IMR-90 (cell line): Measurements from ENCODE around the gene ADAP1. TPM values are rescaled to one million over a fixed set of nuclear protein-coding genes. Genes with fewer than 3 reads are reported as not detected.
"Not testable (repeated sequence)": the region's sequence is repeated elsewhere in the genome, so short reads cannot be mapped to it uniquely, and the experiment has no call there.

Experiments used
- ATAC-seq: fragments of 200-7000 bp; cut with Tn5 transposase; 2 replicates; pipeline ENCODE4 v1.9.1; 2020; ENCODE audit warnings: low read depth, mild to moderate bottlenecking, moderate library complexity
- BruUV-seq: library from RNA; stranded (reverse); fragments of 400-500 nt; replicated peaks from 2 replicates; lab custom pipeline; 2021; lab: Mats Ljungman, UMichigan
- CTCF ChIA-PET: fragments of 300-600 bp; formaldehyde crosslinking; extraction: SDS; loops from one replicate; lab custom pipeline; 2021; ENCODE audit warnings: antibody characterized with exemption; lab: Yijun Ruan, JAX
- POLR2A ChIA-PET: fragments of 300-600 bp; sonication (Branson Sonifier 250); formaldehyde crosslinking; loops from one replicate; lab custom pipeline; 2022; ENCODE audit warnings: antibody characterized with exemption; ENCODE audit not compliant: unreplicated experiment; lab: Charles Lee
- DNase-seq: peaks from one replicate; pipeline ENCODE4 v3.0.0; 2013
- H2AFZ ChIP-seq: replicated peaks from 2 replicates; pipeline ENCODE3; 2013; ENCODE audit warnings: low read length, mild to moderate bottlenecking; ENCODE audit not compliant: poor library complexity
- H2AK5ac ChIP-seq: 2 replicates; pipeline ENCODE4 v1.6.1; 2013; ENCODE audit warnings: low read depth, low read length, inconsistent platforms
- H2AK9ac ChIP-seq: replicated peaks from 2 replicates; pipeline ENCODE3; 2013; ENCODE audit warnings: mild to moderate bottlenecking, low read depth, low read length, moderate library complexity; ENCODE audit not compliant: poor library complexity
- H2BK120ac ChIP-seq: 2 replicates; pipeline ENCODE4 v1.6.1; 2013; ENCODE audit warnings: low read depth, low read length, inconsistent platforms
- H2BK15ac ChIP-seq: 3 replicates; pipeline ENCODE4 v1.6.1; 2013; ENCODE audit warnings: low read depth, low read length, inconsistent platforms
- H2BK20ac ChIP-seq: 2 replicates; pipeline ENCODE4 v1.6.1; 2013; ENCODE audit warnings: low read depth, mild to moderate bottlenecking, inconsistent platforms, low read length, moderate library complexity
- H2BK5ac ChIP-seq: 2 replicates; pipeline ENCODE4 v1.6.1; 2013; ENCODE audit warnings: mild to moderate bottlenecking, low read depth, low read length, inconsistent platforms; ENCODE audit not compliant: poor library complexity, severe bottlenecking
- H3K14ac ChIP-seq: replicated peaks from 2 replicates; pipeline ENCODE4 v1.6.1; 2013; ENCODE audit warnings: low read depth, low read length, inconsistent platforms
- H3K18ac ChIP-seq: 2 replicates; pipeline ENCODE4 v1.6.1; 2013; ENCODE audit warnings: low read depth, low read length, control low read depth
- H3K23ac ChIP-seq: 2 replicates; pipeline ENCODE4 v1.6.1; 2013; ENCODE audit warnings: low read depth, low read length, inconsistent platforms
- H3K27ac ChIP-seq: 2 replicates; pipeline ENCODE4 v1.5.1; 2013; ENCODE audit warnings: mild to moderate bottlenecking, control low read depth, low read length; ENCODE audit not compliant: insufficient read depth
- H3K27me3 ChIP-seq: 2 replicates; pipeline ENCODE4 v1.6.1; 2013; ENCODE audit warnings: low read length; ENCODE audit not compliant: control insufficient read depth, insufficient read depth
- H3K36me3 ChIP-seq: 2 replicates; pipeline ENCODE4 v1.6.1; 2013; ENCODE audit warnings: low read length, mixed read lengths; ENCODE audit not compliant: control insufficient read depth, insufficient read depth
- H3K4ac ChIP-seq: 2 replicates; pipeline ENCODE4 v1.6.1; 2013; ENCODE audit warnings: low read depth, low read length, inconsistent platforms
- H3K4me1 ChIP-seq: 2 replicates; pipeline ENCODE4 v1.6.1; 2013; ENCODE audit warnings: low read length, mixed read lengths; ENCODE audit not compliant: control insufficient read depth, insufficient read depth
- H3K4me2 ChIP-seq: 2 replicates; pipeline ENCODE4 v1.6.1; 2013; ENCODE audit warnings: low read depth, mild to moderate bottlenecking, control low read depth, low read length, moderate library complexity
- H3K4me3 ChIP-seq: 2 replicates; pipeline ENCODE4 v1.5.1; 2013; ENCODE audit warnings: low read depth, mild to moderate bottlenecking, control low read depth, low read length, moderate library complexity; ENCODE audit not compliant: insufficient read depth
- H3K56ac ChIP-seq: 2 replicates; pipeline ENCODE4 v1.6.1; 2013; ENCODE audit warnings: low read length, inconsistent platforms; ENCODE audit not compliant: insufficient read depth; ENCODE audit errors: extremely low read depth
- H3K79me1 ChIP-seq, 2 experiments: 2 replicates each; pipeline ENCODE4 v1.6.1; 2013; ENCODE audit warnings: low read length in 2 of 2, inconsistent platforms in 1 of 2, low read depth in 1 of 2
- H3K9ac ChIP-seq: 2 replicates; pipeline ENCODE4 v1.6.1; 2013; ENCODE audit warnings: low read depth, low read length, control low read depth
- H3K9me1 ChIP-seq: 2 replicates; pipeline ENCODE4 v1.6.1; 2013; ENCODE audit warnings: low read length, inconsistent platforms; ENCODE audit not compliant: insufficient read depth
- H3K9me3 ChIP-seq: 2 replicates; pipeline ENCODE4 v1.6.1; 2013; ENCODE audit warnings: low read length; ENCODE audit not compliant: control insufficient read depth, insufficient read depth
- H4K20me1 ChIP-seq: 2 replicates; pipeline ENCODE4 v1.6.1; 2013; ENCODE audit warnings: low read length, inconsistent platforms; ENCODE audit not compliant: insufficient read depth
- H4K5ac ChIP-seq: 2 replicates; pipeline ENCODE4 v1.6.1; 2013; ENCODE audit warnings: mild to moderate bottlenecking, low read depth, low read length, control low read depth
- H4K8ac ChIP-seq, 2 experiments: 2 replicates each; pipeline ENCODE4 v1.6.1; 2013; ENCODE audit warnings: low read depth in 2 of 2, low read length in 2 of 2, control low read depth in 1 of 2, inconsistent platforms in 1 of 2
- H4K91ac ChIP-seq: 2 replicates; pipeline ENCODE4 v1.6.1; 2013; ENCODE audit warnings: low read depth, low read length, inconsistent platforms; ENCODE audit not compliant: insufficient read depth
- WGBS, 2 experiments: methylation state at CpG; one replicate each; pipeline versions ENCODE4 v1.1.5 to v1.1.7; 2013; ENCODE audit warnings: missing lambda C conversion rate in 2 of 2; ENCODE audit not compliant: insufficient read length in 1 of 2; ENCODE audit errors: extremely low coverage in 2 of 2; 5-methylcytosine and 5-hydroxymethylcytosine counted together
- dilution Hi-C: fragments of 300-500 bp; cut with HindIII; formaldehyde crosslinking; loops from one replicate; pipeline ENCODE4 v1.14.3; 2018; ENCODE audit warnings: low sequenced_read_pairs; ENCODE audit not compliant: unreplicated experiment
- in situ Hi-C: fragments of 300-500 bp; cut with MboI; formaldehyde crosslinking; loops from 3 replicates; pipeline ENCODE4 v1.14.3; 2019; ENCODE audit warnings: low sequenced_read_pairs, inconsistent platforms, mixed read lengths
- intact Hi-C: fragments of 100-400 bp; cut with micrococcal nuclease; formaldehyde crosslinking; loops from 2 replicates; pipeline ENCODE4 v1.10.0; 2022
- polyA plus RNA-seq, 3 experiments: library from polyadenylated mRNA; depleted of rRNA; stranded (reverse); fragments of >200 nt; gene quantifications; 2 replicates each; pipeline ENCODE4 v1.2.3, GENCODE V29; 2012; ENCODE audit warnings: low replicate concordance in 1 of 3
- total RNA-seq: library from RNA; depleted of rRNA; stranded (reverse); fragments of >200 nt; gene quantifications from 2 replicates; pipeline ENCODE4 v1.2.3, GENCODE V29; 2012

The ADAP1 gene
- total and polyA plus RNA-seq, 2 of the 4 experiments (the other 2 are of a cell fraction): 1.4 to 2.0 TPM

DNA sequence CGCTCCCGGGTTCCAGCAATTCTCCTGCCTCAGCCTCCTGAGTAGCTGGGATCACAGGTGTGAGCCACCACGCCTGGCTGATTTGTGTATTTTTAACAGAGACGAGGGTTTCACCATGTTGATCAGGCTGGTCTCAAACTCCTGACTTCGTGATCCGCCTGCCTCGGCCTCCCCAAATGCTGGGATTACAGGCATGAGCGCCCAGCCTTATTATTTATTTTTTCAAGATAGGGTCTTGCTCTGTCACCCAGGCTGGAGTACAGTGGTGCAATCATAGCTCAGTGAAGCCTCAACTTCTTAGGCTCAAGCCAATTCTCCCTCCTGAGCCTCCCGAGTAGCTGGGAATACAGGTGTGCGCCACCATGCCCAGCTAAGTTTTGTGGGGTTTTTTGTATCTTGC is 5.3 kb upstream of the ADAP1 start:
- POLR2A ChIA-PET, H3K9me1 ChIP-seq, intact Hi-C loops, H3K27ac ChIP-seq, H3K4ac ChIP-seq, ATAC-seq, H4K20me1 ChIP-seq, H3K56ac ChIP-seq, H2AK9ac ChIP-seq, H2AK5ac ChIP-seq, H3K36me3 ChIP-seq, in situ Hi-C loops, BruUV-seq, H3K18ac ChIP-seq, H3K4me3 ChIP-seq, H2AFZ ChIP-seq, DNase-seq, H4K8ac ChIP-seq, H3K9ac ChIP-seq, H2BK15ac ChIP-seq, H4K91ac ChIP-seq, H2BK20ac ChIP-seq, H2BK5ac ChIP-seq, H3K14ac ChIP-seq, H3K23ac ChIP-seq, H4K5ac ChIP-seq, H3K79me1 ChIP-seq, H3K9me3 ChIP-seq, dilution Hi-C loops, H2BK120ac ChIP-seq, H3K4me2 ChIP-seq, H3K4me1 ChIP-seq: not testable (repeated sequence)
- 90% methylated on average over 2 of the region's 10 CpGs; no CpG with 5 or more reads in 1 of the 2 experiments for WGBS, 2 experiments
- CTCF ChIA-PET: interaction anchor here (0.7 kb wide), 1 partner anchor 147 kb away, joined by 3 read pairs; no protein-coding TSS in a partner anchor
- H3K27me3 ChIP-seq: peaks cover 15% of the 10 kb centered on the region
